Measurements from ENCODE around the gene OTUB1. TPM values are rescaled to one million over a fixed set of nuclear protein-coding genes. Genes with fewer than 3 reads are reported as not detected.

OTUB1 gene
- total RNA-seq, 1 donor from 2014 or later = 52.2 TPM

DNA sequence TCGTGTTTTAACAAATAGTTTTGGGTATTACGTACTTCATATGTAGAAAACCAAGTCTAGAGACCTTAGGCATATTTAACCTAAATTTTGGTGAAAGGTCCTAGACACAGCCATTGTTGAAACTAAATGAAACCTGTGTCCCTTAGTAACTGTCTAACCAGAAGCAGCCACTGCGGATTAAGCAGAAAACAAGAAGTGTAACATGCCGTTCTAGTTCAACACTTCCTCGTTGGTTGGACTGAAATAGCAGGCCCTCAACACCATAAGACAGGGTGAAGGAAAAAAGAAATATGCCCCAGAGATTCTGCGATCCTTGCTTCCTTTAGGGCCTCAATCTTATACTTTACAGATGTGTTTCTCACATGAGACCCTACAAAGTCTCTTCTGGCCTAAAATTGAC, 45.5 kb upstream of the OTUB1 start:
- TF ChIP-seq, protein P1, sequence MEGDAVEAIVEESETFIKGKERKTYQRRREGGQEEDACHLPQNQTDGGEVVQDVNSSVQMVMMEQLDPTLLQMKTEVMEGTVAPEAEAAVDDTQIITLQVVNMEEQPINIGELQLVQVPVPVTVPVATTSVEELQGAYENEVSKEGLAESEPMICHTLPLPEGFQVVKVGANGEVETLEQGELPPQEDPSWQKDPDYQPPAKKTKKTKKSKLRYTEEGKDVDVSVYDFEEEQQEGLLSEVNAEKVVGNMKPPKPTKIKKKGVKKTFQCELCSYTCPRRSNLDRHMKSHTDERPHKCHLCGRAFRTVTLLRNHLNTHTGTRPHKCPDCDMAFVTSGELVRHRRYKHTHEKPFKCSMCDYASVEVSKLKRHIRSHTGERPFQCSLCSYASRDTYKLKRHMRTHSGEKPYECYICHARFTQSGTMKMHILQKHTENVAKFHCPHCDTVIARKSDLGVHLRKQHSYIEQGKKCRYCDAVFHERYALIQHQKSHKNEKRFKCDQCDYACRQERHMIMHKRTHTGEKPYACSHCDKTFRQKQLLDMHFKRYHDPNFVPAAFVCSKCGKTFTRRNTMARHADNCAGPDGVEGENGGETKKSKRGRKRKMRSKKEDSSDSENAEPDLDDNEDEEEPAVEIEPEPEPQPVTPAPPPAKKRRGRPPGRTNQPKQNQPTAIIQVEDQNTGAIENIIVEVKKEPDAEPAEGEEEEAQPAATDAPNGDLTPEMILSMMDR (IDR thresholded peaks at IDR 0.05) = no peak
- peaks cover 25% of the 10 kb centered on the region for H3K4me1 Mint-ChIP-seq (ENCODE audit: low read depth)
- no peak overlapping the region for H3K4me3 Mint-ChIP-seq (ENCODE audit: unreplicated experiment)
- no peaks in the 10 kb centered on the region for H3K27me3 Mint-ChIP-seq (ENCODE audit: low read depth)
- no peak for DNase-seq (ENCODE audit: low spot score)
- H3K36me3 Mint-ChIP-seq (ENCODE audit: low read depth) = peaks cover 1% of the 10 kb centered on the region
- no peak overlapping the region for H3K27ac Mint-ChIP-seq (ENCODE audit: unreplicated experiment)
- H3K9me3 Mint-ChIP-seq (ENCODE audit: low read depth) = no peaks in the 10 kb centered on the region

DNA sequence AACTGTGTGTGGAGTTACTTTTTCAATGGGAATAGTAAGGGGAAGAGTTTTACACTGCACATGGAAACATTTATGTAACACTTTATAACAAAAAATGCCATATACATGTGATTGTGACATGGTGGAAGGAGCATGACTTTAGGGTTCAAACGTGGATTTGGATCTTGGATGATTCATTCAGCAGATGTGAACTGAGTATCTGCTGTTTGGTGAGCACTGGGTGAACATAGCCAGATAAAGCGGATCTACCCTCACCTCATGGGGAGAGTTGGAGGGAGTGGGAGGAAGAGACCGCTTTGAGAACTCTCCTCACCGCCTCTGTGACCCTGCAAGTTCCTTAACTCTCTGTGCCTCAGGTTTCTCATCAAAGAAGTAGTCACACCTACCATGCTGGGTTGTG, 44.3 kb upstream of the OTUB1 start:
- no peaks in the 10 kb centered on the region for H3K9me3 Mint-ChIP-seq (ENCODE audit: low read depth)
- peaks cover 27% of the 10 kb centered on the region for H3K4me1 Mint-ChIP-seq (ENCODE audit: low read depth)
- DNase-seq (ENCODE audit: low spot score) = no peak

DNA sequence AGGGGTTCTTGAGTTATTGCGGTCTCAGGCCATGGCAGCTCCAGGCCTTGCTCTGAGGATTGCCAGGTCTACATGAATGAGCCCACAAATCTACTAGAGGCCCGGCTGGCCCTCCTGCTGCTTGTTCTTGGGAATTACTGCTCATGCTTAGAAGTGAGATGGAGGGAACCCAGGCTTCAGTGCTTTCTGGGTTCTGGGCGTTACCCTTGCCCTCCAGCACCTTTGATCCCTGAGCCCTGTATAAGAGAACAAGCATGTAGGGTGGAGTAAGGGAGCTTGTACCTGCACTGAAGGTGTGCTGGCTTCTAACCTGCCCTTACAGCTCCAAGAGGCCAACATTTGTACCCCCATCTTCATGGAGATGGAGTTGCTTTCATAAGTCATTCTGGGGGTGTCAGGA, 43.4 kb upstream of the OTUB1 start:
- Mint-ChIP-seq H3K27me3 (ENCODE audit: low read depth) (no peaks in the 10 kb centered on the region), H3K36me3 (ENCODE audit: low read depth) (peaks cover 1% of the 10 kb centered on the region), H3K9me3 (ENCODE audit: low read depth) (no peaks in the 10 kb centered on the region), H3K4me3 (ENCODE audit: unreplicated experiment) (no peak overlapping the region), H3K4me1 (ENCODE audit: low read depth) (peaks cover 27% of the 10 kb centered on the region), H3K27ac (ENCODE audit: unreplicated experiment) (no peak overlapping the region)
- TF ChIP-seq, protein P1 (IDR thresholded peaks at IDR 0.05) = no peak
- DNase-seq (ENCODE audit: low spot score) = no peak

More for the DNA sequence above, 44.3 kb upstream of the OTUB1 start:
- Mint-ChIP-seq H3K27me3 (ENCODE audit: low read depth) (no peaks in the 10 kb centered on the region), H3K27ac (ENCODE audit: unreplicated experiment) (no peak overlapping the region), H3K4me3 (ENCODE audit: unreplicated experiment) (no peak overlapping the region), H3K36me3 (ENCODE audit: low read depth) (peaks cover 1% of the 10 kb centered on the region)
- TF ChIP-seq, protein P1 (IDR thresholded peaks at IDR 0.05) = no peak

DNA sequence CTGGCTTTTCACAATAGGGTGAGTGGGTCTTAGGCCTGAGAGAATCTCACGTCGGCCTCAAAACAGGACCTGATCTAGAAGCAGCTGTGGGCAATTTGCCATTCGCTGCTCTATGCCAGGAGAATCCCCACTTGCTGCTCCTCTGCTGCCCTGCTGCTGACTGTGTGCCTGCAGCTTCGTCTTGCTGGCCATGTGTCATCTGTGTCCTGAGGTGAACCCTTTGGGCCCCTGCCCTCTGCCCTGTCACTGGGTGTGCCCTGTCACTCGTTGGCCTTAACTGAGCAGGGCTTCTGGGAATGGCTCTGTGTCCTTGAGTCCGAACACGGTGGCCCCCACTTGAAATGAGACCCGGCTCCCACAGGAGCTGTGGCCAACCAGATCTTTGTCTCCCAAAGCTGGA, 41.3 kb upstream of the OTUB1 start:
- Mint-ChIP-seq H3K4me1 (ENCODE audit: low read depth) (peaks cover 16% of the 10 kb centered on the region), H3K36me3 (ENCODE audit: low read depth) (peaks cover 1% of the 10 kb centered on the region), H3K9me3 (ENCODE audit: low read depth) (no peaks in the 10 kb centered on the region), H3K4me3 (ENCODE audit: unreplicated experiment) (no peak overlapping the region), H3K27me3 (ENCODE audit: low read depth) (no peaks in the 10 kb centered on the region), H3K27ac (ENCODE audit: unreplicated experiment) (peak overlapping the region; percentile 61)
- no peak for DNase-seq (ENCODE audit: low spot score)
- TF ChIP-seq, protein P1 (IDR thresholded peaks at IDR 0.05) = no peak

DNA sequence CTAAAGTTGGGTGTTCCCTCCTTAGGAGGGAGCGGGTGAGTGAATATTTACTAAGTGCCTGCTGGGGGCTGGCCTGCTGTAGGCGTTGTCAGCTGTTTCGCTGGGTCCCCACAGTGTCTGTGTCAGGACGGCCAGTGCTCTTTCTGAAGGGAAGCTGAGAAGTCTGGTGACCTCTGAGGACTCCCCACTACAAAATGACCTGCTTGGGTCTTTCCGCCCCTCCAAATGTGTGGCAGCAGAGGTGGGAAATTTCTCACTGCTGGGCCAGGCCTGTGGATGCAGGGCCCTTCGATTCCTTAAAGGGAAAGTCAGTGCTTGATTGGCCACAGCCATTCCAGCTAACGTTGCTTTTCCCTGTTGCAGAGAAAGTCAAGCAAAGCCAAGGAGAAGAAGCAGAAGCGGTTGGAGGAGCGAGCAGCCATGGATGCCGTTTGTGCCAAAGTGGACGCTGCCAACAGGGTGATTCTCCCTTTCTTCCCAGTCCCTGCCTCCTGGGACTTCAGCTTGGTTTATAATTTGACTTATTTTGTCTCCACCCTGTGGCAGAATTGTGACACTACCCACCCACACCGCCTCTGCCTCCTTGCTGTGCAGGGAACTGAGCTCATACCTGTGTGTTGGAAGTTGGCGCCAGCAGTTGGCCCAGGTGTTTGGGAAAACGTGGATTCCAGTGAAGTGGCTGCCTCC, 40.6 kb upstream of the OTUB1 start:
- Mint-ChIP-seq H3K27me3 (ENCODE audit: low read depth) (no peaks in the 10 kb centered on the region), H3K4me1 (ENCODE audit: low read depth) (peaks cover 11% of the 10 kb centered on the region), H3K9me3 (ENCODE audit: low read depth) (no peaks in the 10 kb centered on the region), H3K27ac (ENCODE audit: unreplicated experiment) (peak overlapping the region; percentile 70), H3K4me3 (ENCODE audit: unreplicated experiment) (no peak overlapping the region), H3K36me3 (ENCODE audit: low read depth) (peaks cover 1% of the 10 kb centered on the region)
- TF ChIP-seq, protein P1 (IDR thresholded peaks at IDR 0.05) = peak; percentile 93
- no peak for DNase-seq (ENCODE audit: low spot score)

Data from chondrocyte (in vitro differentiated cells).